Keratinocyte (primary cell): ENCODE results near the gene INSYN2A. TPM values are rescaled to one million over a fixed set of nuclear protein-coding genes. Genes with fewer than 3 reads are reported as not detected.

Experiments used
- DNase-seq: peaks from one replicate; pipeline ENCODE4 v3.0.0-alpha.2; 2011; ENCODE audit warnings: low read depth, missing footprints, low spot score
- FAIRE-seq: peaks from 2 replicates; lab custom pipeline; 2011; peaks lifted over from hg19 to GRCh38; lab: Jason Lieb, UNC
- H2AFZ ChIP-seq: 2 replicates; pipeline ENCODE4 v1.6.0; 2012; ENCODE audit warnings: low read length, control low read depth, inconsistent platforms; ENCODE audit not compliant: control insufficient read depth
- H3K27ac ChIP-seq: 2 replicates; pipeline ENCODE4 v1.5.1; 2011; ENCODE audit warnings: low read length; ENCODE audit not compliant: control insufficient read depth, insufficient read depth
- H3K27me3 ChIP-seq: 3 replicates; pipeline ENCODE4 v1.6.0; 2011; ENCODE audit warnings: low read length; ENCODE audit not compliant: control insufficient read depth, insufficient read depth; ENCODE audit errors: extremely low read depth
- H3K36me3 ChIP-seq, 2 experiments: 2 replicates in 1 of 2; 3 replicates in 1 of 2; pipeline ENCODE4 v1.5.1; 2011; ENCODE audit warnings: low read length in 2 of 2, mild to moderate bottlenecking in 1 of 2; ENCODE audit not compliant: control insufficient read depth in 2 of 2, insufficient read depth in 2 of 2; ENCODE audit errors: extremely low read depth in 1 of 2
- H3K4me1 ChIP-seq: 3 replicates; pipeline ENCODE4 v1.5.1; 2011; ENCODE audit warnings: low read length; ENCODE audit not compliant: control insufficient read depth, insufficient read depth; ENCODE audit errors: extremely low read depth
- H3K4me2 ChIP-seq: 3 replicates; pipeline ENCODE4 v1.6.0; 2011; ENCODE audit warnings: low read depth, low read length; ENCODE audit not compliant: control insufficient read depth, insufficient read depth; ENCODE audit errors: extremely low read depth
- H3K4me3 ChIP-seq, 3 experiments: fragments of 200-600 bp in 1 of 3; sonication (generic) in 1 of 3; 2 replicates in 2 of 3; 3 replicates in 1 of 3; pipeline ENCODE4 v1.5.1; 2011 to 2016; ENCODE audit warnings: low read length in 3 of 3, mild to moderate bottlenecking in 3 of 3, control low read depth in 2 of 3, inconsistent platforms in 1 of 3, low read depth in 1 of 3, mixed read lengths in 1 of 3, mixed run types in 1 of 3, moderate library complexity in 1 of 3; ENCODE audit not compliant: control insufficient read depth in 2 of 3, insufficient read depth in 2 of 3; ENCODE audit errors: extremely low read depth in 1 of 3
- H3K79me2 ChIP-seq: 2 replicates; pipeline ENCODE4 v1.6.0; 2012; ENCODE audit warnings: low read length; ENCODE audit not compliant: control insufficient read depth, insufficient read depth
- H3K9ac ChIP-seq: 3 replicates; pipeline ENCODE4 v1.6.0; 2011; ENCODE audit warnings: low read length; ENCODE audit not compliant: control insufficient read depth, insufficient read depth; ENCODE audit errors: extremely low read depth
- H3K9me1 ChIP-seq: 3 replicates; pipeline ENCODE4 v1.6.0; 2011; ENCODE audit warnings: low read length; ENCODE audit not compliant: control insufficient read depth, insufficient read depth; ENCODE audit errors: extremely low read depth
- H3K9me3 ChIP-seq: 2 replicates; pipeline ENCODE4 v1.5.1; 2012; ENCODE audit warnings: low read depth, low read length; ENCODE audit not compliant: control insufficient read depth
- H4K20me1 ChIP-seq: 3 replicates; pipeline ENCODE4 v1.6.0; 2011; ENCODE audit warnings: low read length; ENCODE audit not compliant: control insufficient read depth, insufficient read depth; ENCODE audit errors: extremely low read depth
- CTCF ChIP-seq, 3 experiments: IDR thresholded peaks in 1 of 3; conservative IDR thresholded peaks in 1 of 3; optimal IDR thresholded peaks in 1 of 3; 2 replicates in 2 of 3; 3 replicates in 1 of 3; pipeline versions ENCODE3 to v1.5.1; 2011; ENCODE audit warnings: low read length in 3 of 3, mild to moderate bottlenecking in 3 of 3, moderate library complexity in 2 of 3, control low read depth in 1 of 3, inconsistent platforms in 1 of 3; ENCODE audit not compliant: insufficient read depth in 2 of 3; ENCODE audit errors: extremely low read depth in 1 of 3
- EZH2 ChIP-seq: IDR thresholded peaks from one replicate; pipeline ENCODE4 v1.6.1; 2012; ENCODE audit warnings: inconsistent platforms, mild to moderate bottlenecking, low read length, moderate library complexity
- dilution Hi-C: fragments of 300-500 bp; cut with MboI; formaldehyde crosslinking; loops from one replicate; pipeline ENCODE4 v1.7.0; 2020; ENCODE audit warnings: low sequenced_read_pairs; ENCODE audit not compliant: extremely low pct_ligation_motif_present
- polyA plus RNA-seq, 5 experiments: library from polyadenylated mRNA; depleted of rRNA in 3 of 5; stranded (reverse) in 3 of 5; stranded (forward) in 1 of 5; unstranded in 1 of 5; fragments of >200 nt; gene quantifications; 1 replicate in 1 of 5; 2 replicates in 3 of 5; 3 replicates in 1 of 5; pipeline versions ENCODE4 v1.2.1 to v1.2.3, GENCODE V29; 2011 to 2012; ENCODE audit warnings: missing spikeins in 2 of 5, low read depth in 1 of 5, low replicate concordance in 1 of 5

The INSYN2A gene
- polyA plus RNA-seq, 1 donor (not counting 4 experiments of a cell fraction or from before 2014, with no cell fraction given), result not detected

GRCh38 chr10:127210936-127211466 lies 14.6 kb upstream of the INSYN2A start:
- H3K9me3 ChIP-seq, result no peaks in the 10 kb centered on the region
- H4K20me1 ChIP-seq, result no peaks in the 10 kb centered on the region
- no peak for DNase-seq
- H3K4me2 ChIP-seq, result no peak overlapping the region
- no peaks in the 10 kb centered on the region for H3K9me1 ChIP-seq
- TF ChIP-seq EZH2 (no peak), CTCF (optimal IDR thresholded peaks at IDR 0.05 in 1 of 3, IDR thresholded peaks at IDR 0.05 in 1 of 3, conservative IDR thresholded peaks at IDR 0.05 in 1 of 3; ENCODE audit: extremely low read depth in 1 of 3, insufficient read depth in 2 of 3, low read length in 3 of 3) (no peak)
- H2AFZ ChIP-seq, result no peak overlapping the region
- no peak for FAIRE-seq
- no peaks in the 10 kb centered on the region for H3K27me3 ChIP-seq
- no peaks in the 10 kb centered on the region for H3K79me2 ChIP-seq
- dilution Hi-C loops, result no loop called here
- H3K9ac ChIP-seq, result no peak overlapping the region
- H3K4me1 ChIP-seq, result peaks cover under 1% of the 10 kb centered on the region
- H3K36me3 ChIP-seq, result peaks cover 4 to 5% of the 10 kb centered on the region in 2 experiments
- no peak overlapping the region for H3K27ac ChIP-seq
- H3K4me3 ChIP-seq, result no peak overlapping the region

GRCh38 chr10:127207081-127207480 lies 10.7 kb upstream of the INSYN2A start:
- Histone ChIP-seq H3K36me3 (peaks cover 5 to 8% of the 10 kb centered on the region in 2 experiments), H2AFZ (no peak overlapping the region), H3K9me1 (no peaks in the 10 kb centered on the region), H3K9me3 (no peaks in the 10 kb centered on the region), H3K9ac (no peak overlapping the region), H3K4me3 (no peak overlapping the region), H4K20me1 (no peaks in the 10 kb centered on the region), H3K4me1 (no peaks in the 10 kb centered on the region), H3K79me2 (no peaks in the 10 kb centered on the region), H3K27me3 (no peaks in the 10 kb centered on the region), H3K4me2 (no peak overlapping the region), H3K27ac (no peak overlapping the region)
- FAIRE-seq (no peak), DNase-seq (no peak)
- TF ChIP-seq CTCF (optimal IDR thresholded peaks at IDR 0.05 in 1 of 3, IDR thresholded peaks at IDR 0.05 in 1 of 3, conservative IDR thresholded peaks at IDR 0.05 in 1 of 3; ENCODE audit: extremely low read depth in 1 of 3, insufficient read depth in 2 of 3, low read length in 3 of 3) (no peak), EZH2 (no peak)
- dilution Hi-C loops, result no loop called here
